Endothelial cell (in vitro differentiated cells): Measurements from ENCODE around the gene ZNF500. TPM values are rescaled to one million over a fixed set of nuclear protein-coding genes. Genes with fewer than 3 reads are reported as not detected.
A peak's percentile ranks its signal among the peaks of the same experiment; 100 is the strongest.

Experiments
- DNase-seq: peaks from one replicate; pipeline ENCODE4 v3.0.0; 2021; ENCODE audit warnings: low spot score
- H3K27ac Mint-ChIP-seq: one replicate; pipeline ENCODE4 v1.8.0; 2021; ENCODE audit warnings: mixed read lengths, inconsistent platforms; ENCODE audit not compliant: unreplicated experiment
- H3K27me3 Mint-ChIP-seq: one replicate; pipeline ENCODE4 v1.8.0; 2021; ENCODE audit warnings: mild to moderate bottlenecking, moderate library complexity, mixed read lengths, inconsistent platforms; ENCODE audit not compliant: unreplicated experiment
- H3K36me3 Mint-ChIP-seq: one replicate; pipeline ENCODE4 v1.8.0; 2021; ENCODE audit warnings: mild to moderate bottlenecking, low read depth, mixed read lengths, inconsistent platforms; ENCODE audit not compliant: unreplicated experiment
- H3K4me1 Mint-ChIP-seq: one replicate; pipeline ENCODE4 v1.8.0; 2021; ENCODE audit warnings: mild to moderate bottlenecking, mixed read lengths, inconsistent platforms; ENCODE audit not compliant: unreplicated experiment
- H3K4me3 Mint-ChIP-seq: one replicate; pipeline ENCODE4 v1.8.0; 2021; ENCODE audit warnings: mild to moderate bottlenecking, mixed read lengths, inconsistent platforms; ENCODE audit not compliant: unreplicated experiment
- H3K9me3 Mint-ChIP-seq: one replicate; pipeline ENCODE4 v1.8.0; 2021; ENCODE audit warnings: mixed read lengths, inconsistent platforms; ENCODE audit not compliant: unreplicated experiment
- CTCF ChIP-seq: fragments of 200-600 bp; sonication (generic); IDR thresholded peaks from one replicate; pipeline ENCODE4 v1.5.0; 2021; ENCODE audit warnings: antibody characterized with exemption; ENCODE audit not compliant: unreplicated experiment
- total RNA-seq: library from RNA; stranded (reverse); fragmentation: NEBNext Ultra II Directional; extraction: Animal tissue kit (Norgen Biotek cat#: 25700); gene quantifications from one replicate; pipeline ENCODE4 v1.2.1, GENCODE V29; 2021; ENCODE audit not compliant: unreplicated experiment

The ZNF500 gene
- total RNA-seq, 1 donor from 2014 or later: 32.8 TPM

GRCh38 chr16:4800290-4801041, 33.5 kb upstream of the ZNF500 start:
- Mint-ChIP-seq H3K4me1 (peaks cover 10% of the 10 kb centered on the region), H3K4me3 (peak overlapping the region; percentile 87), H3K36me3 (peaks cover 16% of the 10 kb centered on the region), H3K27ac (peak overlapping the region; percentile 92), H3K27me3 (peaks cover 2% of the 10 kb centered on the region), H3K9me3 (no peaks in the 10 kb centered on the region)
- DNase-seq: peak; percentile 34
- no peak for TF ChIP-seq CTCF

- DNase-seq: no peak
- Mint-ChIP-seq H3K36me3 (peaks cover 13% of the 10 kb centered on the region), H3K27me3 (peaks cover 2% of the 10 kb centered on the region), H3K27ac (no peak overlapping the region), H3K9me3 (no peaks in the 10 kb centered on the region), H3K4me1 (peaks cover 10% of the 10 kb centered on the region), H3K4me3 (peak overlapping the region; percentile 62)
- no peak for TF ChIP-seq CTCF
Observed at GRCh38 chr16:4799171-4799855, 32.4 kb upstream of the ZNF500 start.

- peaks cover 13% of the 10 kb centered on the region for H3K36me3 Mint-ChIP-seq
- peaks cover 10% of the 10 kb centered on the region for H3K4me1 Mint-ChIP-seq
- TF ChIP-seq CTCF: no peak
- DNase-seq: no peak
- H3K27ac Mint-ChIP-seq: no peak overlapping the region
- H3K4me3 Mint-ChIP-seq: no peak overlapping the region
- no peaks in the 10 kb centered on the region for H3K9me3 Mint-ChIP-seq
- H3K27me3 Mint-ChIP-seq: peaks cover 2% of the 10 kb centered on the region
Observed at GRCh38 chr16:4798456-4798855, 31.5 kb upstream of the ZNF500 start.

- no peak for DNase-seq
- peaks cover 10% of the 10 kb centered on the region for H3K4me1 Mint-ChIP-seq
- H3K27me3 Mint-ChIP-seq: no peaks in the 10 kb centered on the region
- no peak for TF ChIP-seq CTCF
- H3K36me3 Mint-ChIP-seq: peaks cover 13% of the 10 kb centered on the region
- no peaks in the 10 kb centered on the region for H3K9me3 Mint-ChIP-seq
- no peak overlapping the region for H3K4me3 Mint-ChIP-seq
- no peak overlapping the region for H3K27ac Mint-ChIP-seq
Observed at GRCh38 chr16:4797805-4798252, 30.9 kb upstream of the ZNF500 start.
